Activated naive CD4-positive, alpha-beta T cell treated with anti-CD3 and anti-CD28 coated beads, Interleukin-2, amount 50 U/mL, for 72 hours (primary cell): ENCODE measurements around the gene CTR9. TPM values are rescaled to one million over a fixed set of nuclear protein-coding genes. Genes with fewer than 3 reads are reported as not detected.
A peak's percentile ranks its signal among the peaks of the same experiment; 100 is the strongest.

Experiments
- ATAC-seq, 2 donors: fragments of 150-1000 bp; cut with Tn5 transposase; 2 replicates each; pipeline ENCODE4 v1.10.0; 2021; ENCODE audit warnings: mild to moderate bottlenecking in 2 of 2, moderate library complexity in 2 of 2
- DNase-seq, 2 donors: peaks; one replicate each; pipeline ENCODE4 v3.0.0; 2021 to 2022; ENCODE audit warnings: low spot score in 2 of 2
- H3K27ac Mint-ChIP-seq, 2 donors: one replicate each; pipeline ENCODE4 v1.8.0; 2022; ENCODE audit warnings: mild to moderate bottlenecking in 2 of 2, mixed read lengths in 2 of 2
- H3K36me3 Mint-ChIP-seq, 2 donors: one replicate each; pipeline ENCODE4 v1.8.0; 2022; ENCODE audit warnings: mixed read lengths in 2 of 2
- H3K9me3 Mint-ChIP-seq, 2 donors: one replicate each; pipeline ENCODE4 v1.8.0; 2022; ENCODE audit warnings: mixed read lengths in 2 of 2
- total RNA-seq, 2 donors: library from RNA; stranded (reverse); gene quantifications; one replicate each; pipeline ENCODE4 v1.2.3, GENCODE V29; 2022

CTR9 gene
- total RNA-seq, 2 donors from 2014 or later, result 23.9 to 43.6 TPM

DNA sequence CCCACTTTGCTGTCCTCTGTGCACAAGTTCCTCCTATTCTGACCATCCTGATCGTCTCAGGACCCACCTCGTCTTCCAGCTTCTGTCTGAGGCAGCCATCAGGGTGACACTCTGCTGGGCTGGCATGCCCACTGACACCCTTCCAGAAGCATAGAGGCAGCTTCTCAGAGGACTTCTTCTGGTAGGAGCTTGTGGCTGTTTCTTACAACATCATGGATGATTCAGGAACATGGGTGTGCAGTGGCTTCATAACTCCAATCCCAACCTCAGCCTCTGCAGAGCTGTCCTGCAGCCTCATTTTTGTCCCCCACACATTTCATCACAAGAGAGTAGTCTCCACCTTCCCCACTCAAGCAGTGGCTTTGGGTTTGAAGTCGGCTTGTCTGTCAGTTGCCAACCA lies 20.9 kb upstream of the CTR9 start:
- no peak for ATAC-seq
- Mint-ChIP-seq H3K36me3 (peaks cover 0 to 9% of the 10 kb centered on the region in 2 donors), H3K9me3 (no peaks in the 10 kb centered on the region), H3K27ac (no peak overlapping the region)
- DNase-seq, result no peak

DNA sequence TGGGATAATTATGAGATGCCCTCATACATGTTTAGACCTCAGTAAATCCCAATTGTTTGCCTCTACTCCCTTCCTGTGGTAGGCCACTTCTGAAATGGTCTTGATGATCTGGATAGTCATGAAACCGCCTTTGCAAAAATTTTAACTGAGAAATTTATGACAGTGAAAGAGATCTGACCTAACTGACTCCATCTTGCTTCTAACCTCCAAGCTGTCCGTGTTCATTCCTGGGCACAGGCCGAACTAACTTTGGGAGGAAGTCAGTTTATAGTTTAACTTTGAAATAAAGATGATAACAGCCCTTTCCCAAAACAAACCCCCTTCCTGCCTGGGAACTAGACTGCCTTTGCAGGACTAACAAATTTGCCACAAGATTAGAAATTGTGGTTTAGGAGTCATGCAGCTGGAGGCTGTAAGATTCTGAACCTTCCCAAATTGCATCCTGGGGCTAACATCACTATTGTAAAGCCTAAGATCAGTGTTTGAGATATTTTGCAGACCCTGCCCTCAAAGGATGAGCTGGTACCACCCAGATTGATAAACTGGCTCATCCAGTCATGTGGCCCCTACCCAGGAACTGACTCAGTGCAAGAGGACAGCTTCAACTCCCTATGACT lies 19.9 kb upstream of the CTR9 start:
- DNase-seq, result no peak
- H3K36me3 Mint-ChIP-seq, result peaks cover 0 to 9% of the 10 kb centered on the region in 2 donors
- no peak overlapping the region for H3K27ac Mint-ChIP-seq
- ATAC-seq, result no peak
- H3K9me3 Mint-ChIP-seq, result no peaks in the 10 kb centered on the region

DNA sequence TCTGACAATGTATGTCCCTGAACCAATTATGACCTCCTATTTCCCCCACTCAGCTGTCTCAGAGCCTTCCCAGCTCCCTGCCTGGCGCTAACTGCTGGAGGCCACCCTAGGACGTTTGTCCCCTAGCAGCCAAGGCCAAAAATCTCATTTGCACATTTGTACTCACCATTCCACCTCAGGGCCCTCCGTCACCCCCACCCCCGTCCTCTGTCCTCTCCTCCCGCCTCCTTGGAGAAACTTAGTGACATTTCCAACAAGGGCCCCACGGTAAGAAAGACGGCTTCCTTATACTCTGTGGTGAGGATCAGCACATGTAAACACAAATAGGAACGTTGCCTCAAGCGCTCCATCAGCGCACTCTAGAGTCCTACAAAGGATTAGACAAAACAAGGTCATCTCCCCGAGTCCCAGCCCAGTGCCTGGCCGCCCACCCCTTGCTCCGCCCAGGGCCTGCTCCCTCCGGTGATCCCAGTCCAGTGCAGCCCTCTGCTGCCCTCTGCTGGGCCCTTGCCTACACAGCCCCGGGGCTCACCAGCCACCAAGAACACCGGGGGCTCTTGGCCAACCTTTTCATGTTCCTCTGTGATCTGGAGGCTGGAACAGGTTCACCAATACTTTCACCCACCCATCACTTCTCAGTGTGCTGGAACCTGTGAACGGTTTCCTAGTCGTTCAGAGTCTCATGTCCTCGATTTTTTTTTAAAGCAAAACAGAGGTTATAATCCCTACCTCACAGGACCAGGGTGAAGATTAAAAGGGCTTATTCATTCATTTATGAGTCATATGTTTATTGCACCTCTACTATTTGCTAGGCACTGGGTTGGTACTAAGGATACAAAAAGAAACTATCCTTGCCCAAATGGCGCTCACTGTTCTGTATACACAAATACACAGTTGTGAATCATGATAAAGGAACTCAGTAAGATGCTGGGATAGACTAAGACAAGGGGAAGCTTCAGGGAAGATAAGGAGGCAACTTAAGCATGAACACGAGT lies 15.3 kb upstream of the CTR9 start:
- DNase-seq (peak; percentile 77 to 95), ATAC-seq (peak; percentile 99)
- H3K9me3 Mint-ChIP-seq, result no peaks in the 10 kb centered on the region
- H3K36me3 Mint-ChIP-seq, result no peaks in the 10 kb centered on the region
- peak overlapping the region in 1 of 2 donors; percentile 38 for H3K27ac Mint-ChIP-seq

DNA sequence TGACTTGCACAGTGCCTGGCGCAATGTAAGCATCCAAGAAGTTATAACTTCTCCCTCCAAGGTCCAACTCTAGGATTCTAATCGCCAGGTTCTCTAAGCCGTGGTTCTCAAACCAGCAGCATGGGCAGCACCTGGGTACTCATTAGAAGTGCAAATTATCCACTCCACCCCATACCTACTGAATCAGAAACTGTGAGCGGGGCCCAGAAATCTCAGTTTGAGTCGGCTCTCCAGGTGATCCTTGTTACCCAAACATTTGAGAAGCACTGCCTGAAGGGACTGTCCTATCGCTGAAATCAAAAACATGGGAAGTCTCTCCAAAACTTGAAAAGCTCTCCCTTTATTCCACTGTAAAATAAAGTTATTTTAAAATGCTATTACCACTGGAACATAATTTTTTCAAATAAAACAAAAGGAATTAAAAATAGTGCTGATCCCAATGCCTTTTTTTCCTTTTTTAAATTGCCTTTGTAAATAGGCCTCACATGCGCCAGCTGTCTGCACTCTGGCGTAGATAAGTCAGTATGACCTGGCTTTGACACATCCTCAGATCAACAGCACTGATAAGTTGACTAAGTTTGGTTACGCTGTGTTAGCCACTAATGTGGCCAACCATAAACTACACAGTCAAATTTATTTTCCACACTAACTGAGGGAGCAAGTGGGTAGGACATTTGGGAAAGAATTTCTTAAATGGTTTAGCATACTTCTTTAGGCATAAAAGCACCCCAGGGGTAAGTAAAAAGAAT lies 8.4 kb upstream of the CTR9 start:
- H3K27ac Mint-ChIP-seq, result no peak overlapping the region
- no peaks in the 10 kb centered on the region for H3K9me3 Mint-ChIP-seq
- H3K36me3 Mint-ChIP-seq, result no peaks in the 10 kb centered on the region
- peak; percentile 76 to 98 for ATAC-seq
- DNase-seq, result no peak

DNA sequence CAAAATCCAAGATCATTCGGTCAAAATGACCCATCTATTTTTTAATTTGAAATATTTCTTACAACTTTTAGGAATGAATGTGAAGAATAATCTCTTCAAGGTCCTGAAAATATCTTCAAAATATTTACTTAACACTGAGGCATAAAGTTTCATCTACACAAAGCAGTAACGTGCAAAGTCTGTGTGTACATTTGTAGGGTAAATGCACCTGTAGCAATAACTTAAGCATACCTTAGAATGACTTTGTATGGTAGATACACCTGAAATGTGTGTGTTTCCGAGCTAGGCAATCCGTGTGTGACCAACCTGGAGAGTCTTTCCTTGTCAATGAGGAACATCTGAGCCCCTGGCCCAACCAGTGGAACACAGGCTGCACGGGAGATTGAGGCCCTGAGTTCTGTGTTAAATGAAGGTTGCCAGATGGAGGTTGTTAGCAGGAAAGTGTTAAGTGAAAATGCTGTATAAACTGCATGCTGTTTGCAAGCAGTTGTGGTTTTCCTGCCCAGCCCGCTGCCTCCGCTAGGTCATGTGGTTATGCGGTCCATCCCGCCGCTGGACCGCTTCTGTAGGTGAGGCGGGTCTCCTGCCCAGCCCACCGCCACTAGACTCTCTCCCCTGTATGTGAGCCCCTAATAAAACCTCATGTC lies 7.6 kb upstream of the CTR9 start:
- peak overlapping the region in 1 of 2 donors; percentile 32 for H3K27ac Mint-ChIP-seq
- peak; percentile 13 to 14 for ATAC-seq
- no peak for DNase-seq

DNA sequence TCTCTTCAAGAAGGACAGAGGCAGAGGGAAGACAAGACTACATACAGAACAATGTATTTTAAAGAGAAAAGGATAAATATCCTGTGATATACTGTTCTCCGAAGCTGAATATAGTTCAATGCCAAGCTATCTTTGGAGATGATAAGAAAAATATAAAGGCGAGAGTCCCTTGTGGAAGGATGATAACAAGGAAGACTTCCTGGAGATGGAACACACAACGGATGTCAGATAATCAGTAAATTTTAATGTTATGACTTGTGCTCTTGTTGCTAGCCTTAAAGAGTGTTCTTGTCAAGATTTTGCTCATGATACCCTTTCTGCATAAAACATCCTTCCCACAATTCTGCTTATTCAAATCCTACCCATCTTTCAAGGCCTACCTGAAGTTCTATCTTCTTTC lies 6.8 kb upstream of the CTR9 start:
- Mint-ChIP-seq H3K27ac (peak overlapping the region in 1 of 2 donors; percentile 32), H3K9me3 (no peaks in the 10 kb centered on the region), H3K36me3 (no peaks in the 10 kb centered on the region)
- ATAC-seq (no peak), DNase-seq (no peak)

More for the DNA sequence above, 7.6 kb upstream of the CTR9 start:
- Mint-ChIP-seq H3K9me3 (no peaks in the 10 kb centered on the region), H3K36me3 (no peaks in the 10 kb centered on the region)

DNA sequence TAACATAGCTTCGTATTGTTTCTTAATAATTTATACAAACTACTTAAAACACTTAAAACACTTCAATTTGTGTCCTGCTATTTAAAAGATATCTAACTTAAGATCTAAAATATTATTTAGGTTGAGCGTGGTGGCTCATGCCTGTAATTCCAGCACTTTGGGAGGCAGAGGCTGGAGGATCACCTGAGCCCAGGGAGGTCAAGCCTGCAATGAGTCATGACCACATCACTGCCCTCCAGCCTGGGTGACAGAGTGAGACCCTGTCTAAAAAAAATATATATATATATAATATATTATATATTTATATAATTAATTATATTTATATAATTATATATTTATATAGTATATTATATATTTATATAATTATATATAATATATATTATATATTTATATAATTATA lies 4.2 kb upstream of the CTR9 start:
- ATAC-seq, result no peak
- Mint-ChIP-seq H3K36me3 (peaks cover 0 to 9% of the 10 kb centered on the region in 2 donors), H3K27ac (no peak overlapping the region), H3K9me3 (no peaks in the 10 kb centered on the region)
- DNase-seq, result no peak

DNA sequence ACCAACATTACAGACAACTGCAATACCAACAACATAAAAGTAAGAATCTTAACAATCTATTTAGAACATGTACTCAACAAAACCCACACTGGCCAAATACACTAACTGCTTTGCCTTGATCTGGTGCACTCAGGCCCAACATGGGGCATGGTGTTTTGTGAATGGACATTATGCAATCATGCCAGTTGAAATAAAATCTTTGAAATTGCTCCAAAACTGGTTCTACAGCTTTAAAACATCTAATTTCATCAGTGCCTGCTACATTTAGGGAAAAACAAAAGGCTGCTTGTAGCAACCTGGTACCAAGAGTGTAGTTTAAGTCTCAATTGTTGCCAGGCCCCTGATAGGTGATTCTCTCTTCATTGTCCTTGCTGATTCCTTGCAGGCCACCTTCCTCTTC lies 3.3 kb upstream of the CTR9 start:
- ATAC-seq, result no peak
- H3K36me3 Mint-ChIP-seq, result peaks cover 4 to 14% of the 10 kb centered on the region in 2 donors
- H3K27ac Mint-ChIP-seq, result no peak overlapping the region
- no peaks in the 10 kb centered on the region for H3K9me3 Mint-ChIP-seq
- no peak for DNase-seq

DNA sequence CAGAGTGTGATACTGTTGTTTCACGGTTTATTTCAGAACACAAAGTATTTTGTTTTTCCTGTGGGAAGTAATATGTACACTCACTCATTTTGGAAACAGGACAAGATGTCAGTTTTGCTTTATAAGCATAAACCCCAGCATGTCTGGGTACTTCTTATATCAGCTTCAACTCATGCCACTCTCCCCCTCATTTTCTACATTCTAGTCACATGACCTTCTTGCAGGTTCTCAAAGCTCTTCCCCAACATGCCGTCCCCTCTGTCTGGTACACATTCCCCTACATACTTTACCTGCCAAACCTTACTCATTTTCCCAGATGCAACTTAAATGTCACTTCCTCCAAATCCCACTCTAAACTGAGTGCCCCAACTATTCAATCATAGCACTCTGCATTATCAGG lies 1.6 kb upstream of the CTR9 start:
- no peak overlapping the region for H3K27ac Mint-ChIP-seq
- DNase-seq (no peak), ATAC-seq (no peak)
- peaks cover 4 to 14% of the 10 kb centered on the region in 2 donors for H3K36me3 Mint-ChIP-seq
- no peaks in the 10 kb centered on the region for H3K9me3 Mint-ChIP-seq

DNA sequence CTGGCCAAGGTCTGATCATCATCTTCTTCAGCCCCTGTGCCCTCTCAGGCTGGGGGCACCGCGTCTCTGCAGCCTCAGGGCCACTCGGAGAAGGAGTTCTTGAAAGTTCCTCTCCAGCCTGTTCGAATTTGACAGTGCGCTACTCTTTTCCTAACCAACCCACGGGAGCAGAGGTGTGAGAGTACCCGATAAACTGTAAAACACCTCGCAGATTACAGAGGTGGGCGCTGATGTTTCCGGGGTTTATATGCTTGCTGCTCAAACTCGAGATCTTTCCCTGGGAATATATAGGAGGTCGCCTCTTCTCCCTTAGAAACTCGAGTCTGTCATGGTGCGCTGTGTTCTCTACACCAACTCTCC lies 515 bp downstream of the CTR9 start:
- peaks cover 4 to 14% of the 10 kb centered on the region in 2 donors for H3K36me3 Mint-ChIP-seq
- DNase-seq (no peak), ATAC-seq (peak in 1 of 2 donors; percentile 7)
- peak overlapping the region; percentile 58 to 95 for H3K27ac Mint-ChIP-seq
- no peaks in the 10 kb centered on the region for H3K9me3 Mint-ChIP-seq

DNA sequence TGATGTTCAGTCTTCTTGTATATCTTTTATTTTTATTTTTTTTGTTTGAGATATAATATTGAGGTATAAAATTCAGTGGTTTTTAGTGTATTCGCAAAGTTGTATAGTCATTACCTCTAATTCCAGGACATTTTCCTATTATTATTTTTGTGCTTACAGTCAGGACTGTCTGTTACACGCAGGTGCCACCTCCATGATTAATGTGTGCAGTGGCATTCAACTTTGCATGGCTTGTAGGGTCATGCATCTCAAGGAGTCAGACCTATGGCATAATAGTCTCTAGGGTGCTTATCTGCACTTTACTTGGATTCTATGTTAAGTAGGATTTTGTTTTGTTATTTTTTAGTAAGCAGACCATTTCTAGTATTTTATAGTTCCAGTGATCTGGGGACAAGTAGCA lies 1.0 kb downstream of the CTR9 start:
- Mint-ChIP-seq H3K9me3 (no peaks in the 10 kb centered on the region), H3K36me3 (peaks cover 4 to 14% of the 10 kb centered on the region in 2 donors), H3K27ac (peak overlapping the region; percentile 58 to 95)
- no peak for ATAC-seq
- no peak for DNase-seq

DNA sequence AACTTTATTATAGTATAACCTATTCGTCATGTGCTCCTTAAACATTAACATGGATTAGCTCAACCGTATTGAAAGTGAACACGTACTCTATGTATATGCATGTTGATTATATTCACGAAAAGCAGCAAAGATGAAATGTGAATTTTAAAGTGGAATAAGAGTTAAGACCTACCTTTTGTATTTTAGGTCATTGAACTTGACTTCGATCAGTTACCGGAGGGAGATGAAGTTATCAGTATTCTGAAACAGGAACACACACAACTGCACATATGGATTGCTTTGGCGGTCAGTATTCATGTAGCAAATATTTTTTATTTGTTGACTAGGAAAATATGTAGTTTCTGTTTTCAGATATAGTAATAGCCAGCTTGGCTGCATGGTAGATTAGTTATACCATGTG lies 1.4 kb downstream of the CTR9 start:
- H3K36me3 Mint-ChIP-seq, result peaks cover 4 to 14% of the 10 kb centered on the region in 2 donors
- H3K27ac Mint-ChIP-seq, result no peak overlapping the region
- H3K9me3 Mint-ChIP-seq, result no peaks in the 10 kb centered on the region
- DNase-seq, result no peak
- no peak for ATAC-seq

DNA sequence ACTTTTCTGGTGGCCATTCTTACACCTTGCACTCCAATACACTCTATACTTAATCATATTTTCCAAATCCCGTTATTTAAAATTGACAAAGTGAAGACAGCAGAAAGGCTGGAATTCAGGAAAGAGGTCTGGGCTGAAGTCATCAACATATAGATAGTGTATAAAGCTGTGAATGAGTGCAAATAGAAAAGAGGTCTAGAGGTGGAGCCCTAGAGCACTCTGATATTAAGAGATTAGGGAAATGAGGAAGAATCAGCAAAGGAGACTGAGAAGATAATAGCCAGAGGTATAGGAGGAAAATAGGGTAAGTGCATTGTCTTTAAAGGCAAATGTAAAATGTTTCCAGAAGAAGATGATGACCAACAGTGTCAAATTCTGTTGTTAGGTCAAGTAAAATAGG lies 7.9 kb downstream of the CTR9 start:
- ATAC-seq (no peak), DNase-seq (no peak)
- peaks cover 0 to 4% of the 10 kb centered on the region in 2 donors for H3K36me3 Mint-ChIP-seq
- no peaks in the 10 kb centered on the region for H3K9me3 Mint-ChIP-seq
- no peak overlapping the region for H3K27ac Mint-ChIP-seq

DNA sequence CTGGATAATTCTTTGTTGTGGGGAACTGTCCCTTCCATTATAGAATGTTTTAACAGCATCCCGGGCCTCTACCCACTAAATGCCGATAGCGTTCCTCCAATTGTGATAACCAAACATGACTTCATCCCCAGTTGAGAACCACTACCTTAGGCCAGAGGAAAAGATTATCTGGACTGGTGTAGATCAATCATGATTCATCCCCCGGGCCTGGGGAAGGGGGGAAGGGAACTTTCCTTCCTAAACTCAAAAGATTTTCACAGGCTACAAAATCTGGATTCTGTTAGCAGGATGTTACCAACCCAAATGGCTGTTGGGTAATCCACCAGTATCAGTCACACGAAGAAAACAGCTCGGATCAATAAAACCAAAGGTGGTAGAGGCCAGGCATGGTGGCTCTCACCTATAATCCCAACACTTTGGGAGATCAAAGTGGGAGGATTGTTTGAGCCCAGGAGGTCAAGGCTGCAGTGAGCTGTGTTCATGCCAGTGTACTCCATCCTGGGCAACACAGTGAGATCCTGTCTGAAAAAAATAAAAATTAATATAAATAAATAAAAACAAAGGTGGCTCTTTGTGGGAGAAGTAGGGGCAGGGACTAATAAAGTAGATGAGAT lies 10.1 kb downstream of the CTR9 start:
- H3K9me3 Mint-ChIP-seq, result no peaks in the 10 kb centered on the region
- no peak overlapping the region for H3K27ac Mint-ChIP-seq
- DNase-seq, result no peak
- ATAC-seq, result no peak
- peaks cover 7 to 8% of the 10 kb centered on the region in 2 donors for H3K36me3 Mint-ChIP-seq

DNA sequence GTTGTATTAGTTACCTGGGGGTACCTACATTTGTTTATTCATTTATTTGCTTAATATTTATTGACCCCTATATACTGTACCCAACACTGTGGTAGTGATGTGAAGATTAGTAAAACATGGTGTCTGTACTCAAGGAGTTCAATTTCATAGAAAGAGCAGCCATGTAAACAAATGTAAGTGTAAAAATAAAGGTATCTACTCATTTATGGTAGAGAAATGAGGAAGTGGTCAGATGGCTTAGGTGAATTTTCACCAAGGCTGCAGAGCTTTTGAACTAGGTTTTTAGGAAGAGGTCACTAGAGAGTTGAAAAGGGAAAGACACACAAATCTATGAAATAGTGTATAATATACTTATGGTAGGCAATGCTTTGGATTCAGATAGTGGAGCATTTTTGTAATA lies 11.1 kb downstream of the CTR9 start:
- no peak for DNase-seq
- no peak overlapping the region for H3K27ac Mint-ChIP-seq
- H3K9me3 Mint-ChIP-seq, result no peaks in the 10 kb centered on the region
- ATAC-seq, result no peak
- H3K36me3 Mint-ChIP-seq, result peaks cover 13 to 14% of the 10 kb centered on the region in 2 donors

DNA sequence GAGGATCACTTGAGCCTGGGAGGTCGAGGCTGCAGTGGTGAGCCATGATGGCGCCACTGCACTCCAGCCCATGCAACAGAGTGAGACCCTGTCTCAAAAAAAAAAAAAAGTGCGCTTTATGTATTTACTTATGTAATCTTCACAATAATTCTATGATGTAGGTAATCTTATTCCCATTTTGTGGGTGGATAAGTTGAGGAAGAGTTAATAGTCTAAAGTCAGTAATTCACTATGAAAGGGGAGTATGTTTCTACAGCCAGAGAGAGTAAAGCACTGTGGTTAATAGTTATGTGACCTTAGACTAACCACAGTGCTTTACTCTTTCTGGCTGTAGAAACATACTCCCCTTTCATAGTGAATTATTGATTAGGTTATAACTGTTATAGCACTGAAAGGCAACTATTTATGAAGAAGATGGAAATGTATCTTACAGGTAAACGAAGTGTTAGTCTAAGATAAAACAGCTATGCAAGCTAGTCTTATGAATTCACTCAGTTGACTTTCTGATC lies 11.9 kb downstream of the CTR9 start:
- DNase-seq, result no peak
- peaks cover 13 to 14% of the 10 kb centered on the region in 2 donors for H3K36me3 Mint-ChIP-seq
- no peaks in the 10 kb centered on the region for H3K9me3 Mint-ChIP-seq
- ATAC-seq, result no peak
- no peak overlapping the region for H3K27ac Mint-ChIP-seq
